A673 (cell line): ENCODE data around the gene HS3ST3A1. TPM values are rescaled to one million over a fixed set of nuclear protein-coding genes. Genes with fewer than 3 reads are reported as not detected.

Experiments used
- BruUV-seq: library from RNA; stranded (reverse); fragments of 400-500 nt; replicated peaks from 2 replicates; lab custom pipeline; 2021; lab: Mats Ljungman, UMichigan
- CTCF ChIA-PET: fragments of 300-600 bp; sonication (Branson Sonifier 250); formaldehyde crosslinking; loops from one replicate; lab custom pipeline; 2022; ENCODE audit warnings: antibody characterized with exemption; lab: Charles Lee
- POLR2A ChIA-PET: fragments of 300-600 bp; sonication (Branson Sonifier 250); formaldehyde crosslinking; loops from one replicate; lab custom pipeline; 2022; ENCODE audit warnings: antibody characterized with exemption; ENCODE audit not compliant: low non-redundant PET; lab: Charles Lee
- DNase-seq: peaks from one replicate; pipeline ENCODE4 v3.0.0-alpha.2; 2015; ENCODE audit warnings: low spot score
- H3K27ac ChIP-seq: fragments of 200-600 bp; sonication (generic); 2 replicates; pipeline ENCODE4 v1.5.1; 2016; ENCODE audit warnings: mixed run types, low read depth, mild to moderate bottlenecking, mixed read lengths, antibody characterized with exemption, low read length; ENCODE audit not compliant: poor library complexity, severe bottlenecking
- H3K27me3 ChIP-seq: fragments of 200-600 bp; sonication (generic); replicated peaks from 2 replicates; pipeline ENCODE4 v1.6.1; 2017; ENCODE audit warnings: mixed run types, low read depth, mild to moderate bottlenecking, mixed read lengths, antibody characterized with exemption, low read length; ENCODE audit not compliant: insufficient read depth, poor library complexity
- H3K36me3 ChIP-seq: fragments of 200-600 bp; sonication (generic); 2 replicates; pipeline ENCODE4 v1.6.1; 2016; ENCODE audit warnings: mixed run types, mild to moderate bottlenecking, mixed read lengths, antibody characterized with exemption, low read length; ENCODE audit not compliant: insufficient read depth, poor library complexity, severe bottlenecking
- H3K4me1 ChIP-seq: fragments of 200-600 bp; sonication (generic); 2 replicates; pipeline ENCODE4 v1.6.1; 2017; ENCODE audit warnings: mixed run types, mild to moderate bottlenecking, mixed read lengths, antibody characterized with exemption, low read length; ENCODE audit not compliant: insufficient read depth, poor library complexity, severe bottlenecking
- H3K4me3 ChIP-seq: fragments of 200-600 bp; sonication (generic); 2 replicates; pipeline ENCODE4 v1.5.1; 2016; ENCODE audit warnings: low read depth, mixed run types, mild to moderate bottlenecking, mixed read lengths, low read length; ENCODE audit not compliant: poor library complexity, severe bottlenecking
- H3K9me3 ChIP-seq: fragments of 200-600 bp; sonication (generic); 2 replicates; pipeline ENCODE4 v1.6.1; 2016; ENCODE audit warnings: mixed run types, low read depth, mild to moderate bottlenecking, mixed read lengths, antibody characterized with exemption, low read length; ENCODE audit not compliant: poor library complexity, severe bottlenecking
- CTCF ChIP-seq: fragments of 300-800, 200-600 bp; sonication (generic); conservative IDR thresholded peaks from 2 replicates; pipeline ENCODE4 v1.5.1; 2017; ENCODE audit warnings: low read depth, mild to moderate bottlenecking, antibody characterized with exemption, low read length, moderate library complexity, mixed read lengths
- EZH2 ChIP-seq: fragments of 200-600 bp; sonication (generic); IDR thresholded peaks from 2 replicates; pipeline ENCODE4 v1.6.1; 2017; ENCODE audit warnings: borderline replicate concordance, low read depth, mild to moderate bottlenecking, mixed read lengths, antibody characterized with exemption, low read length; ENCODE audit not compliant: poor library complexity, severe bottlenecking
- intact Hi-C: fragments of 100-400 bp; cut with micrococcal nuclease; formaldehyde crosslinking; loops from one replicate; pipeline ENCODE4 v1.10.0; 2022; ENCODE audit not compliant: unreplicated experiment
- total RNA-seq: library from RNA; stranded (reverse); gene quantifications from 2 replicates; pipeline ENCODE4 v1.2.3, GENCODE V29; 2021

The HS3ST3A1 gene
- total RNA-seq, 1 experiment from 2014 or later: not detected

- CTCF ChIA-PET: no interaction called here
- BruUV-seq: no TSS peak
- POLR2A ChIA-PET: no interaction called here
- Histone ChIP-seq H3K9me3 (no peaks in the 10 kb centered on the region), H3K4me1 (no peaks in the 10 kb centered on the region), H3K4me3 (no peak overlapping the region), H3K27ac (no peak overlapping the region), H3K36me3 (no peaks in the 10 kb centered on the region), H3K27me3 (peaks cover 44% of the 10 kb centered on the region)
- intact Hi-C loops: loop anchor here (5.0 to 10.0 kb wide), 4 partner anchors 48 to 1908 kb away; no protein-coding TSS in a partner anchor
- DNase-seq: no peak
- TF ChIP-seq EZH2 (no peak), CTCF (no peak)
Observed at GRCh38 chr17:13596241-13596923, 5.3 kb downstream of the HS3ST3A1 start.

- Histone ChIP-seq H3K27me3 (peaks cover 35% of the 10 kb centered on the region), H3K36me3 (no peaks in the 10 kb centered on the region), H3K4me1 (no peaks in the 10 kb centered on the region), H3K27ac (no peak overlapping the region), H3K4me3 (no peak overlapping the region), H3K9me3 (no peaks in the 10 kb centered on the region)
- CTCF ChIA-PET: interaction anchor here (0.7 to 0.8 kb wide), 2 partner anchors 706 to 707 kb away, joined by 3 read pairs; no protein-coding TSS in a partner anchor
- no peak for DNase-seq
- POLR2A ChIA-PET: no interaction called here
- TF ChIP-seq EZH2 (no peak), CTCF (no peak)
- BruUV-seq: no TSS peak
- intact Hi-C loops: loop anchor here (5.0 to 10.0 kb wide), 4 partner anchors 49 to 1909 kb away; no protein-coding TSS in a partner anchor
Observed at GRCh38 chr17:13595599-13595899, 6.2 kb downstream of the HS3ST3A1 start.

- H3K4me1 ChIP-seq: no peaks in the 10 kb centered on the region
- CTCF ChIA-PET: interaction anchor here (0.7 to 0.8 kb wide), 2 partner anchors 706 to 708 kb away, joined by 3 read pairs; no protein-coding TSS in a partner anchor
- no peak overlapping the region for H3K4me3 ChIP-seq
- H3K27ac ChIP-seq: no peak overlapping the region
- no TSS peak for BruUV-seq
- intact Hi-C loops: loop anchor here (1.0 to 10.0 kb wide), 5 partner anchors 50 to 1910 kb away; no protein-coding TSS in a partner anchor
- TF ChIP-seq EZH2 (no peak), CTCF (peak; percentile 90)
- POLR2A ChIA-PET: no interaction called here
- DNase-seq: peak; percentile 83
- no peaks in the 10 kb centered on the region for H3K36me3 ChIP-seq
- H3K27me3 ChIP-seq: peaks cover 30% of the 10 kb centered on the region
- no peaks in the 10 kb centered on the region for H3K9me3 ChIP-seq
Observed at GRCh38 chr17:13594762-13595598, 6.7 kb downstream of the HS3ST3A1 start.
